ENCODE results near the gene SMARCC1. TPM values are rescaled to one million over a fixed set of nuclear protein-coding genes. Genes with fewer than 3 reads are reported as not detected.

The SMARCC1 gene
- total RNA-seq, 1 experiment from 2014 or later: 32.7 TPM

DNA sequence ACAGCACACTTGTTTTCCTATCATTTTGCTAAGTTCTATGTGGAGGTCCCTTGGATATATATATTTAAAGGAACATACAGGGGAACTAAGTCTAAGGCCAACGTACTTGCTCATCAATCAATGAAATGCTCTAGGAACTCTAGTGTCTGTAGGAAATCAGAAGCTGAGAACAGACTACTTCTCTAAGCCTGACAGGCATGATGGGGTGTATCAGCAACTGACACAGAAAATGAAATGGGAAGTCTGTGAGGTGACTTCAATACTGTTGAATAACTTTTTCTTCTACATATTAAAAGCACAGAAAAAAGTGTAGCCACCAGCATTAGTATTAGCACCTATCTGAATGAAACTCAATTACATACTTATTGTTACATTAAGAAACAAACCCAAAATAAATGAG is 146.2 kb downstream of the SMARCC1 start:
- no peak for DNase-seq (ENCODE audit: low spot score)

DNA sequence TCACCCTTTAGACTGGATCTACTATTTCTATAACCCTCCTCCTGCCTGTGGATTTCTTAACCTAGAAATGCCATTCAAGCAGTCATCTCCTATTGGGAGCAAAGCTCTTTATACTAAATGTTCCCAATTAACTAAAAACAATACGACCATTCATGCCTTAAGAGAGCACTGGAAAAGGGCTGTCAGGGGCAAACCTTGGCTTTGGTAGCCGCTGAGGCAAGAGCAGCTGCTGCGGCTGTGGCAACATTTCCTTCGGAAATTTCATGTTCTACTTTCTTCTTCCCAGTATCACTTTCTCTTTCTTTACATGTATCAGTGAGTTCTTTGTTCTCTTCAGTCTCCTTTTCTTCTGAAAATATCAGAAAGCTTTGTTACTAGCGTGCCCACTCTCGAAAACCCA is 146.7 kb downstream of the SMARCC1 start:
- no peak for DNase-seq (ENCODE audit: low spot score)

DNA sequence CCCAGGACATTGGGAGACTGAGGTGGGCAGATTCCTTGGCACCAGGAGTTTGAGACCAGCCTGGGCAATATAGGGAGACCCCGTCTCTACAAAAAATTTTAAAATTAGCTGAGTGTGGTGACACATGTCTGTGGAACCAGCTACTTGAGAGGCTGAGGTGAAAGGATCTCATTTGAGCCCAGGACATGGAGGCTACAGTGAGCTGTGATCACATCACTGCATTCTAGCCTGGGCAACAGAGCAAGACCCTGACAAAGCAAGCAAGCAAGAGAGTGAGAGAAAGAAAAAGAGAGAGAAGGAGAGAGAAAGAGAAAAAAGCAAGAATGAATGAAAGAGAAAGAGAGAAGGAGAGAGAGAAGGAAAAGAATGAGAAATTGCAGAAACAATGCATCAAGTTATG is 150.9 kb downstream of the SMARCC1 start:
- DNase-seq (ENCODE audit: low spot score): no peak

DNA sequence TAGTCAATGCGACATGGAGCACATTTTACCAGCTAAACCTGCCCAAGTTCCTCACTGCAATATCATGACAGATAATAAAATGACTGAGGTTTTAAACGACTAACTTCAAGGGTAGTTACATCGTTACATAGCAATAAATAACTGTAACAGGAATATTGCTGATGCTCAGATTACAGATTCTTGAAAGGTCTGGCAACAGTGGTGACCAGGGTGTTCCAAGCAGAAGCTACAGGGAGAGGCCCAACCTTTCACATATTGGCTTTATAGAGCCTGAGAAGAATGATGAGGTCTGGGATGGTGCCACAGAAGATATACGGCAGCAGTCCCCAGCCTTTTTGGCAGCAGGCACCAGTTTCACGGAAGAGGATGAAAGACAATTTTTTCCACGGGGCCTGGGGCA is 151.9 kb downstream of the SMARCC1 start:
- no peak for DNase-seq (ENCODE audit: low spot score)

DNA sequence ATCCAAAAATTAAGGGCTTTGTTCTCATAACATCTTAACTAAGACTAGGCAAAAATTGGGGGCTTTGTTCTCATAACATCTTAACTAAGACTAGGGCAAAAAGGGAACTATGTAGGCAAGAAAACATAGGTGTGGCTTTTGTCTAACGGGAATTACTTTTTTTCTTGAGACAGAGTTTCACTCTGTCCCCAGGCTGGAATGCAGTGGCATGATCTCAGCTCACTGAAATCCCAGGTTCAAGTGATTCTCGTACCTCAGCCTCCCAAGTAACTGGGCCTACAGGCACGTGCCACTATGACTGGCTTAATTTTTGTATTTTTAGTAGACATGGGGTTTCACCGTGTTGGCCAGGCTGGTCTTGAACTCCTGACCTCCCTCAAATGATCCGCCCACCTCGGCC is 153.3 kb downstream of the SMARCC1 start:
- no peak for DNase-seq (ENCODE audit: low spot score)

DNA sequence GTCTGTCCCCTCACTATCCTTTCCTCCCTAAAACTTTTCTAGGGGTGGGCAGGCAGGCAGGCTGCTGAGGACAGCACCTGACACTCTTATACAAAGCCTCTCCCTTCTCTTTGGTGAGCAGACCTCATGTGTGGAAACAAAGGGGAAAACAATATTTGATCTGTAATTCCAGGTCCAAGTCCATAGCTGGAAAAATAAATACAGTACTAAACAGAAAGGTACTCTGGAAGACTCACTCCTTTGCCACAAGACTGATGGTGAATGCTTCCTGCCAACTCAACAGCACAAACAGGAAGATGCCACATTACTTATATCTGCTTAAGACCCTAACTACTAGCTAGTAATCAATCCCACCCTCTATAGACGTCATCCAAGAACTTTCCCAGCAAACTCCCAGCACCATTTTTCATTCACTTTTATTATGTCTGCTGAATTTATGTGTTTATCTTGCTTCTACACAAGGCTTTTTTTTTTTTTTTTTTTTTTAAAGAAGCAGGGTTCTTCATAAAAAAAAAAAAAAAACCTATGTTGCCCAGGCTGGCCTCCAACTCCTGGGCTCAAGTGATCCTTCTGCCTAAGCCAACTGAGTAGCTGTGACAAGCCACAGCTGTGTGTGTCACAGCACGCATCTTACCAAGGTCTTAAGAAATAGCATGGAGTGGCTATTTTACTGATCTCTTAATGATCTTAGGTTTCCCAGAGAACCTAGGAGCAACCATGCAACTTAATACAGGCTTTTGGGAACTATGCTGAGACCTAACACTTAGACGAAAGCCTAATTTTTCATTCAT is 158.8 kb downstream of the SMARCC1 start:
- no peak for DNase-seq (ENCODE audit: low spot score)

DNA sequence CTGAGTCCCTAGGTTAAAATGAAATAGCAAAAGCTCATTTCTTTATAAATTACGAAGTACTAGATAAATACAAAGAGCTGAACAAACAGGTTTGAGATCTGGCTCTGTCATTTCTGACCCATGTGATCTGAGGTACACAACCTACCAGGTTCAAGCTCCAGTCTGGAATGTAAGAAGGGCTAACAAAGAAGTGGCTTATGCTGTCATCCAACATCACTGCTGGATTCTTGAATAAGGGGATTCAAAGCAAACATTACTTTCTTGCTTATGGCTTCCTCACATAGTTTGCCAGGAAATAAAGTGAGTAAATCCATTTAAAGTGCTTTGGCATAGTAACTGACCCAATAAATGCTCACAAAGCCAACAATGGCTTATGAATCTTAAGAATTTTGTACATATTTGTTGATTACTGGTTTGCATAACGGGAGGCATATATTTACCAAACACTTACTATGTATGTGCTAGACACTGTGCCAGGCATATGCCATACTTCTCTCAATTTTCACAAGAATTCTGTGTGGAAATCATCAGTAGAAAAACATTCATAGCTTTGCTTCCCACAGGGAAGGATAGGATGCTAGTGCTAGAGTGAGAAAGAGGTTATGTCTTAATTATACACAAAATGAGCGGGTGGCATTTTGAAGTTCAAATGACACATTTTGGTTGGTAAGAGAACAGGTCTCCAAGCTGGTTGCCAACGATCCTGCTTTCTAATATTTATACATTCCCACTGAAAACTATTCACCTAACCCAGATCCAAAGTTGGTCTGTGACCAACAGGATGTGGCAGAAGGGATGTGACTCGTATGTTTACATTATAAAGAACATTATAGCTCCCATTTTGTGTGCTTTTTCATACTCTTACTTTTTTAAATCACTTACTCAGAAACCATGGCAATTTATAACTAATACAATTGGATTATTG is 164.3 kb downstream of the SMARCC1 start:
- peak; percentile 13 for DNase-seq (ENCODE audit: low spot score)

DNA sequence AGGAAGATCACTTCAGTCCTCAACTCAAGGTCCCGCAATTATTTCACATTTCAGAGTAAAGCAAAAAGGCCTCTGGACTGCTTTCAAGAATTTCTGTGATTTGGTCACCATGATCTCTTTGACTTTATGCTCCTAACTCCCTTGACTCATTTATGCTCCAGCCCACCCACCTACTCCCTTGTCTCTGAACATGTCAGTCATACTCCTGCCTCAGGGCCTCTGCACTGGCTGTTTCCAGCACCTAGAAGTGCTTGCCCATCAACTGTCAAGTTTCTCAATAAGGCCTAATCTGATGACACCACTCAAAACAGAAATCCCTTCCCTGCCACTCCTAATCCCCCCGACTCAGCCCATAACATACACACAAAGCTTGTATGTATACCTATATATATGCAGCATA is 166.9 kb downstream of the SMARCC1 start:
- no peak for DNase-seq (ENCODE audit: low spot score)

DNA sequence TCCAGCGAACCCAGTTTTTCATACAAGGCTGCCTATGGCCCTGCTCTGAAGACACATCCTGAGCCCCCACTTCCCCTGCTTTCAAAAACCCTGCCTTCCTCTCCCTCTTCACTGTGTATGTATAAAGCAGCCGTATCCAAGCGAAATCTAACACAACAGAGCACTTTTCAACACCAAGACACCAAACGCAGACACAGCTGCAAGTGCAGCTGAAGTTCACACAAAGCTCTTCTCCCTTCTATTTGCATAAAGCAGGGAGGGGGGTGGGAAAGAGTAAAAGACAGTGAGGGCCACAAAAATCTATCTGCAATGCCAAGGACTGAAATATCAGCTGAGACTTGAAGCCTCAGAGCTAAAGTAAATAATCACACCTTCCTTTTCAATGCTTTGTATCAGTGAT is 168.0 kb downstream of the SMARCC1 start:
- DNase-seq (ENCODE audit: low spot score): no peak

DNA sequence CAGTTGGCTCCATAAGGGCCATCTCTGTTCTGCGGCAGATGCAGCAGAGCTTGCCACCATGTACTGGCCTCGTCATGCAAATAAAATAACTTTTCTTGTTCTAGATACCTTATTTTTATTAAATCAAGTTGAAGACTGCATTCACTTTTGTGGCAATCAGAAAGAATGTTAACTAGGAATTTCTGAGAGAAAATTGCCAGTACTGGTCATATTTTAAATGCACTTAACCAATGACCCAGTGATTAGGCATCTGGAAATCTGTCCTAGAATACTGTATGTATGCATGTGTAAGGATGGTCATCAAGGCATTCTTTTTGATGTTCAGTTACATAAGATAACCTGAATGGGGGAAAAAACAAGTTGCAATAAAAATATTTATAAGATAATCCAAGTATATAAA is 168.8 kb downstream of the SMARCC1 start:
- no peak for DNase-seq (ENCODE audit: low spot score)

DNA sequence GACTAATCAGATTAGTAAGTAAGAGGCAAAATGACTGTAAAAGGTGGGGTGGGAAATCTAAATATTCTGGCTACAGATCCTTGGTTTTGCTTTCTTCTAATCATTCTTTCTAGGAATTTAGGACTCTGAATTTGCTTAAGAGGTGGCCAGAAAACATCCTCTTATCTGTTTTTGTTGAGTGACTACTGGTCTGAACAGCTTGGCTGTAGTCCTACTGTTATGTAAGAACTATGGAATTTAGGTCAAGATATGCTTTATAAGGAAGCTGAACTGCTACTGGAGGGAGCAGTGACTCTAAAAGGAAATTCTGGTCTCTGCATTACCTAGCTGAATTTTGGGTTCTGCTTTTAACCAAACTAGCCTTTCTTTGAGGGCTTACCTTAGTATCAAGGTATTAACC is 169.5 kb downstream of the SMARCC1 start:
- peak; percentile 10 for DNase-seq (ENCODE audit: low spot score)

DNA sequence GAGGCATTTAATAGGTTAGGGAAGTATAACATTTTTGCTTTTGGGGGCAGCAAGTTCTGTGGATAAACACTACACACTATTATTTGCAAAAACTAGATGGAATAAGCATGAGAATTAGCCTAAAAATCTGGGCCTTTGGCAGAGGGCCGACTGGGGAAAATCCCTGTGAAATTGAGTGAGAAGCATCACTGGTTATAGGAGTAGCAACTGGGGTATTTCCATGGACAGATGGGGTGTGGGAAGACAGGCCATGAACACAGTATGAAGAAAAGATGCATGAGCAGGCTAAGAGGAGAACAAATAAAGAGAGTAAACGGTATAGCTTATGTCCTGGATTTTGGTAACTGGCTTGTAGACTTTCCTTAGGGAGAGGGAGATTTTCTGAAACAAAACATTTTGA is 170.1 kb downstream of the SMARCC1 start:
- no peak for DNase-seq (ENCODE audit: low spot score)

DNA sequence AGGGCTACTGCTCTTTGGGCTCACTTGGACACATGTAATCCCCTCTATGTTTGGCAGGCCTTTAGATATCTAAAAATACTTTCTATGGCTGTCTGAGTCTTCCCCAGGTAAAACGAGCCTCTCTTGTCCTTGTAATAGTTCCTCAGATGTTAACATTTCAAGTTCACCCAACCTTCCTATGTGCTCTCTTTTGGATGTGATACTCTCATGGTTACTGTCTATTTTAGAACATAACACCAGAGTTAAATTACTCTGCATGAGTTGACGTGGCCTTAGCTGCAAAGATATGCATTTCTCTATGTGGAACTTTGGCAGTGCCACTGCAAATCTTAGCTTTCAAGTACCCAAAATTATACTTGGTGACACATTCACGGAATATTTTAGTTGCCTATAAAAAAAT is 171.1 kb downstream of the SMARCC1 start:
- DNase-seq (ENCODE audit: low spot score): no peak

DNA sequence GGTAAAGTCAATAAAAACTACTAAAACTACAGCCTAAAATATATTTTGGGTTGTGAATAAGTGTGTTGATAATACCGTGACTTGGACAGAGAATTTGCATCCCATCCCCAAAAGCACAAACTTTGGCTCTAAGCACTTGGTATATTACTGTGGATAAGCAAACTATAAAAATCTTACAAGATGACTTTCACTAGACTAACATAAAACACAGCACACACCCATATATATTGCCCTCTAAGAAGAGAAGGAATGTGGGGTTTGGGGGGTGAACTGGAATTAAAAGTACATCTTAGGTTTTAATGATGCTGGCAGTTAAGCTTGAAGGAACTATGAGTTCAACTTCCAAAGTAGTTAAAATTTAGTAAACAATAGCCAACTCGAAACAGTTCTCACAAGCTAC is 174.4 kb downstream of the SMARCC1 start:
- DNase-seq (ENCODE audit: low spot score): no peak

DNA sequence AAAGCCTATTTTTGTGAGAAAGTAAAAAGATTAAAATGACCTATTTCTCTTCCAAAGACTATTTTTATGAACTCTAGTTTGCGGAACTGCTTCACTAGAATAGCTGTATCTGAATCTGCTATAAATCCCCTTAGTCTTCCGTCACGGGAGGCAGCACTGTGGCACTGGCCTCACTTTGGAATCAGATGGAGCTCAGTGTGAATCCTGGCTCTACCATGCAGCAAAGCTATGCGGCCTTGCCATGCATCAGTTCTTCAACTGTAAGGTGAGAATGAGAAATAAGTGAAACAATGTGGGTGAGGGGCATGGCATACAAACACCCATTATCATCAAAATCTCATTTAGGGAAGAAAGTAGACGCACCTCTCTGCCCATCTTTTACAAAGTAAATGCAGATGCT is 175.5 kb downstream of the SMARCC1 start:
- DNase-seq (ENCODE audit: low spot score): no peak

DNA sequence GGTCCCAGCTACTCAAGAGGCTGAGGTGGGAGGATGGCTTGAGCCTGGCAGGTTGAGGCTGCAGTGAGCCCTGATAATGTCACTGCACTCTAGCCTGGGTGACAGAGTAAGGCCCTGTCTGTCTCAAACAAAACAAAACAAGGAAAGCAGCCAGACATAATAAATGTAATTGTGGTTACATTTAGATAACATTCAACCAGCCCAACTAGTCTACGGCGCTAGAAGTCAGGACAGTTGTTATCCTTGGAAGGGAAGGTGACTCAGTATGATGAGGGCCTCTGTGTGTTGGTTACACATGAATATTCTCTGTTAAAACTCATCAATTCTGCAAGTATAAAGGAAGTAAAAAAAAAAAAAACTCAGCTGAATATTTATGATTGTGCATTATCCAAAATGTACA is 176.0 kb downstream of the SMARCC1 start:
- DNase-seq (ENCODE audit: low spot score): no peak

DNA sequence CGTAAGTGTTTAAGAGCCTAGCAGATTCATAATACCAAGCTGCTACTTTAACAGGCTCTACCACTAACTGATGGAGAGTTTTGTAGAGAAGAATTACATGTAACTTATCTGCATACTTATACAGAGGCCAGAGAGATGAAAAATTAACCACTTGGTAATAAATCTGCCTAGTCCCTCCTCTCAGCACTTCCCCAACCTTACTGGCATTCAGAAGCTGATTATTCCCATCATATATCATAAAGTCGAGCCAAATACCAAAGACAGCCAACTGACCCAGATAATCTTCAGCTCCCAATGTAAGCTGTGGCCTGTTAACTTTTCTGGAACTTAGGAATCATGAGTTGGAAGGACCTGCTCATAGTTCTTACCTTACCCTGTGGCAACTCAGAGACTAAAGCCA is 177.5 kb downstream of the SMARCC1 start:
- DNase-seq (ENCODE audit: low spot score): no peak

DNA sequence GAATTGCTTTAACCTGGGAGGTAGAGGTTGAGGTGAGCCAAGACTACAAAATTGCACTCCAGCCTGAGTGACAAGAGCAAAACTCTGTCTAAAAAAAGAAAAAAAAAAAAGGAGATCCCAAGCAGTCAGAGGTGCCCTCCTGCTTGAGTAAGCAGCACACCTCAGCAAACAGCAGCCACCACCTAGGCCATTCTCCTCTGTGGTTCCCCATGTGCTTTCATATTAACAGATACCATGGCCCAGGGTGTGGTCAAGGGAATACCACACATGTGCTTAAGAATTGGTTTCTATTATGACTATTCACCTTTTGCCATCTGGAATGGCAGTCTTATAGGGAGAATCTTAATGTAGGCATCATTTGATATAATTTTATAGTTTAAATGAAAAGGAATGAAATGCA is 178.4 kb downstream of the SMARCC1 start:
- DNase-seq (ENCODE audit: low spot score): no peak

DNA sequence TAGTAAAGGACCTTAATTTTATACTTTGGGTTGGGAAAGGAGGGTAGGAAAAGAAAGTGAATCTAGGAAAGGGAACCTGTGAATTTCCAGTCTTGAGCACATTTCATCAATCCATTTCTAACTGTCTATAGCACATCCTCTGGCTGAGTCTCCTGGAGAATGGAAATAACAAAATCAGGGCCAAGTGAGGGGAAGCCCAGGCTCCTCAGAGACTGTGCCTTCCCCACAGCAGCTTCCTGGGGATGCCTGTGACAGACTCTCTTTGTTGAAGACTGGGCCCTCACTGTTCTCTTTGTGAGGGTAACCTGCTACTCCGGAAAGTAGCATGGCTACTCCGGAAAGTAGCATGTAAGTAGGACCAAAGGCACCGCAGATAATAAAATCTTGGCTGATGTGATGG is 180.4 kb downstream of the SMARCC1 start:
- DNase-seq (ENCODE audit: low spot score): no peak

DNA sequence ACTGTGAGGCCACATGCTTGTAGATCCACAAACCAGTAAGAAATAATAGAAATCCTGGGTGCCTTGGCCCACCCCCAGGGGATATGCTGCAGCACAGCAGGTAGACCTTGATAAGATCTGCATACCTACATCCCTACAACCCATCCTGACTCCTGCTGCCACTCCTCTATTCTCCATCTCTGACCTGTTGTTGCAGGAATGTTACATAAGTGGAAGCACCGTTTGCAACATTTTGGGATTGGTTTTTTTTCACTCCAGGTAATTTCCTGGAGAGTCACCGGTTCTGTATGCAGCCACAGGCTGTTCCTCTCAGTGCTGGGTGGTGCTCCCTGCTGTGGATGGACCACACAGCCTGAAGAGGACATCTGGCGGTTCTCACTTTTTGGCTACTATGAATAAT is 186.9 kb downstream of the SMARCC1 start:
- no peak for DNase-seq (ENCODE audit: low spot score)

DNA sequence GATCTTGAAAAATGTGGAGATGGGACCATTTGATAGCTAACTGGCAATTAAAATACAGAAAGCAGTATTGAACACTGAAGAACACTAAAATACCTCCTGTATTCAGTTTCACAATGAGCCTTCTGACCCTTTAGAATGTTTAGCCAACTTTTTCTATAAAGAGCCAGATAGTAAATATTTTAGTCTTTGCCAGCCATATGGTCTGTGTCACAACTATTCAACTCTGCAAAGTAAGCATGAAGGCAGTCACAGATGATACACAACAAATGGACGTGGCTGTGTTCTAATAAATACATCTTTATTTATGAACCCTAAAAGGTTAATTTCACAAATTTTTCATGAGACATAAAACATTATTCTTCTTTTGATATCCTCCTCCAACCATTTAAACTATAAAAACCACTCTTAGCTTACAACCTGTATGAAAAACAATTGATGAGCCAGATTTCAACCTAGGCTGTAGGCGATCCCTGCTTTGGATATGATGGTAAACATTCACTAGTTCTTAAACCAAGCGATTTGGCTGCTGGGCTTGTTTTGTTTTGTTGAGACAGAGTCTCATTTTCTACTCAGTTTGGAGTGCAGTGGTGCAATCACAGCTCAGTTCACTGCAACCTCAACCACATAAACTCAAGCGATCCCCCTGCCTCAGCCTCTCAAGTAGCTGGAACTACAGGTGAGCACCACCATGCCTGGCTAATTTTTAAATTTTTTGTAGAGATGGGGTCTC is 189.5 kb downstream of the SMARCC1 start:
- no peak for DNase-seq (ENCODE audit: low spot score)

DNA sequence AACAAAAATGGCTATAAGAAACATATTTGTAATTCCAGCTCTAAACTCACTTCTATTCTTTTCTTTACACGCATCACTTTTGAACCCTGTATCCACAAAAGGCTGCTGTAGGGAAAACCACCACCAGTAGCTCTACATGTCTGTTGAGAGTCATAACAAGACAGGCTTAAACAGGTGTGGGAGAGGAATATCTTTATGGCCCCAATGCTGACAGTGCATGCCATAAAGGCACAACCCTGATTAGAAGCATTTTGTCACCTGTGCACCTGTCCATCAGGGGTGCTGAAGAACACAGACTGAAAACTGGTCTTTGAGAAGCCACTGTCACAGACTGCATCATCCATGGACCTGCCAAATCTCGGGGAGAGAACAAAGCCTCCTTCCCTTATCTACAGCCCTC is 191.5 kb downstream of the SMARCC1 start:
- no peak for DNase-seq (ENCODE audit: low spot score)

Measured in H4 (cell line).